Raji (cell line): ENCODE results near the gene PITPNM1.

Source experiments
- POLR2A ChIP-seq: IDR thresholded peaks from 2 replicates; pipeline ENCODE4 v1.6.1; 2011; ENCODE audit warnings: low read depth, low read length, control low read depth; ENCODE audit not compliant: insufficient read depth

PITPNM1 gene

DNA sequence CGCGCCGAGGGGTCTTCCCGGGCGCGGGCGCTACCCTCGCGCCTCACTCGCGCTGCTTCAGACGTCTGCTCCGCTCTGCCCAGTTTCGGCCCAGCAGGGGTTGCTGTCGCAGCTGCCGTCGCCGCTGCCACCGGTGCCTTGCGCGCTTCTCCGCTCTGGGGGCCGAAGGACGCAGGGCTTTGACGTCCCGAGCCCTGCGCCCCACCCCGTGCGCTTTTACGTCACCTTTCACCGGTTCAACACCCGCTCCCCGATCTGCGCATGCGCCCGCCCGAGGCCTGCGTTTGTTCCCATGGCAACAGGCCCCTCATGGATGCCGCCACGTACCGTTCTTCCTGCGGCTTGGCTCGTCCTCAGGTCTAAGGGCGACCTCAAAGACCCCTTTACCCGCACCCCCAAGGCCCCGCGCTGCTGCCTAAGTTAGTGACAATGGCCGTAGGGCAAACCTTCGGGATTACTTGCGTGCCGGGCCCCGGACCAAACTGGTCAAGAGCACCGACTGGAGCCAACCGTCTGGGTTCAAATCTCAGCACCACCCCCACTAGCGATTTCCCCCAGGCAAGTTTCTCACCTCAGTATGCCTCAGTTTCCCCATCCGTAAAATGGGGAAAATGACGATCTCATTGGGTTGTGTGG is 3.4 kb upstream of the PITPNM1 start:
- peak; percentile 38; the same call in 1 of the 2 replicates for TF ChIP-seq POLR2A

- peak; percentile 81 for TF ChIP-seq POLR2A
Measured at GRCh38 chr11:67507864-67508485, 2.8 kb upstream of the PITPNM1 start, which contains the start of gene CDK2AP2. Gene CDK2AP2, minus strand, starts transcription at chr11:67508162. Its CDS starts 80 bp downstream, at chr11:67508082.

DNA sequence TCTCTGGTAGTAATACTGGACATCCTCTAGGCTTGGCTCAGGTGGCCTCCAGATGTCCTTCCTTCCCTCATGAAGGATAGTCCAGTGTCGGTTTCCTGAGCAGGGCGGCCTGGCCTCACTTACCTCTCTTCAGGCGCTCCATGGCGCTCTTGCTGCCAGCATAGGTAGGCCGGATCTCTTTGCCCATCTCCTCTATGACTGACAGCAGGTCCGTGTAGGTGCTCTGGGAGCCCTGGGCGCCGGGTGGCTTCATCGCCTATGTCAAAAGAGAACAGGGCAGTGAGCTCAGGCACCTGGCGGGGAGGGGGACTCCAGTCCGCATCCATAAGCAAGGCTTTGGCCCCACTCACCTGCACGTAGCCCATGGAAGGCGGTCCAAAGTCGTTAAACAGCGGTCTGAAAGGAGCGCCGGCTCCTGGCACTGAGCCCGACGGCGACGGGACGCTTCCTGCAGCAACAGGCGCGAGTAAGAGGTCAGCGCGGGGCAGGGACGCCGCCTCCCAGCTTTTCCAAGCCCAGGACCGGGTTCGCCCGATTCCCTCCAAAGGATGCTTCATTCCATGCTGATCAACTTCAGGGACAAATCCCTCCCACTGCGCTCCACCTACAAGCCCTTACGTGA is 2.2 kb upstream of the PITPNM1 start:
- no peak for TF ChIP-seq POLR2A

DNA sequence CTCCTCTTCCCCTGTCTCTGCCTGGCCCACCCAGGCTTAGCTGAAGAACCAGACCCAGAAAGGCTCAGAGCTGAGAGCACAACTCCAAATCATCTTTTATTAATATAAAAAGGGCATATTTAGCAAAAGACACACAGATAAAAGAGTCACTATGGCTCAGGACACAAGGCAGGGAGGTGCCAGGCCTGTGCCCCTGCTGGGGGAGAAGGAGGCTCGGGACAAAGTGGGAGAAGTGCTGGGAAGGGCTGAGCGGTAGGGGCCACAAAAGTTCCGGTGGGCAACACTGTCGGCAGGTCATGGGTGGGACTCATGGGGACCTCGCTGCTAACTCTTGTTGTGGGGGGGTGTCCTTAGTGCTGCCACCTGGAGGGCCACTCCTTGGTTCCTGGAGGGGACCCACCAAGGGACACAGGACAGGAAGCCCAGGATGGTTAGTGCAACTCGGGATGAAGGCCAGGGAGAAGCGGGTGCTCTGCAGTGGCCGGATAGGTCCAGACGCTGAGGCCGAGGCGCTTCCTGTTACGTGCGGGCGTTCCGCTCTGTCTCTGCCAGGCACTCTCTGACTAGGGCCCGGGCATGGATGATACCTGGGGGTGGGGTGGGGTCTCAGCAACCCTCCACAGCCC is 1.4 kb upstream of the PITPNM1 start:
- TF ChIP-seq POLR2A, result no peak

DNA sequence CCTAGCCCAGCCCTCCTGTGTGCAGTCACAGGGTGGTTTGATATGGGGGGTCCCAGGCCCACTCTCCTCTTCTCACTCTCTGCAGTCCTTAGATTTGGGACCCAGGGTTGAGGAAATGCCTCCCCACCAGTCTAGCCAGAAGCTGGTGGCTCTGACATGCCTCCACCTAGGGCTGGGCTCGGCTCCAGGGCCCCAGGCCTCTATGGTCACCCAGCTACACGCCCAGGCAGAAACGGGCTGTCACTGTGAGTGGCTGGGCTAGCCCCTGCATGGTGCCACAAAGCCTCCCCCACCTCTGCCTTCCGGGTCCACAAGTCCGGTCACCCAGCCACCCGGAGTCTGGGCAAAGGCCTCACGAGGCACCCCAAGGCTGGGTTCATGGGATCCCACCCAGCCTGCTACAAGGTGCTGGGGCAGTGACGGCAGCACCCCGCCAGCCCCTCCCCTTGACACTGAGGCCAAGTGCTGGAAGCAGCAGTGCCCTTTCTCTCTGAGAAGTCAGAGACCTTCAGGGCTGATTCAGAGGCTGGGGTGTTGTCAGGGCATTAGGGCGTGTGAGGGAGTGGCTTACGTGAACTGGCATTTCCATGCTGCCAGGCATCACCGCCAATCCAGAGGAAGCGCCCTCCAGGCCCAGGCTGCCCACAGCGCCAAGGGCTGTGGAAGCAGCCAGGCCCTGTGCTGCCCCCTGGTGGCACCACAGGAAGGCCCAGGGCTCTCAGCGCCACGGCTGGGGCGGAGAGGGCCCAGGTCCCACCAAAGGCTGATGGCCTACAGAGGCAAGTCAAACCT is 638 bp upstream of the PITPNM1 start:
- peak; percentile 53; the same call in 1 of the 2 replicates for TF ChIP-seq POLR2A

- no peak for TF ChIP-seq POLR2A
Measured at GRCh38 chr11:67504005-67504949, 886 bp downstream of the PITPNM1 start.

DNA sequence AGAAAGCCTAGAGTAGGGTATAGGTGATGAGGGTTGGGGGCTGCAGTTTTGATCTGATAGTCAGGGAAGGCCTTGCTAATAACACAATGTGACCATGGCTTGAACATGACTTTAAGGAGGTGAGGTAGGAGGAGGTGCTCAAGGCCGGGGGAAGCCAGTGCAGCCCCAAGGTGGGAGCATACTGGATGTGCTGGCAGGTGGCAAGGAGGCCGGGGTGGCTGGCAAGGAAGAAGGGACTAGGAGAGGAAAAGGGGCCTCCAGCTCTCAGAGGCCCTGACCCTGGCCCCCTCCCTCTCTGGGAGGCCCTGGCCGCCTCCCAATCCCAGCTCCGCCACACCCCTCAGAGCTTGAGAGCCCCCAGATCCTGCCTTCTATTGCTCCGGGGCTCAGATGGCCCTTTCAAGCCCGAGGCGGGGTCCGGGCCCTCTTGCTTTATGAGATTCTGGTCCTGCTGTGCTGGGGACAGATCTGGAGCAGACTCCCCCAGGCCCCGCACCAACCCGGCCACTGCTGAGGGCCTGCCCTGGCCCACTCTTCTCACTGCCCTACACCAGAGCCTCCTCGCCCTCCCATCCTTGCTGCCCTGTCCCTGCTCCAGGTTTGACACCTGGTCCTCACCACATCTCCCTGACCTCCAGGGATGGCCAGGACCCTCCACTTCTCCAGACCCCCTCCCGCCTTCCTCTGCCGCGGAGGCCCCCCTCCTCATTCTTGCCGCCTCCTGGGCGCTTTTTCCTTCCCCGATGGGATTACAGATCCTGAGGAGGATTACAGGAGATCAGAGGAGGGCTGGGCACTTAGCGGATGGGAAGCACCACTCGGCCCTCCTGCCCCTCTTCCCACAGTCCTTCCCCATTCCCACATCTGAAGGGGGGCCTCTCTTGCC is 1.8 kb downstream of the PITPNM1 start:
- no peak for TF ChIP-seq POLR2A

DNA sequence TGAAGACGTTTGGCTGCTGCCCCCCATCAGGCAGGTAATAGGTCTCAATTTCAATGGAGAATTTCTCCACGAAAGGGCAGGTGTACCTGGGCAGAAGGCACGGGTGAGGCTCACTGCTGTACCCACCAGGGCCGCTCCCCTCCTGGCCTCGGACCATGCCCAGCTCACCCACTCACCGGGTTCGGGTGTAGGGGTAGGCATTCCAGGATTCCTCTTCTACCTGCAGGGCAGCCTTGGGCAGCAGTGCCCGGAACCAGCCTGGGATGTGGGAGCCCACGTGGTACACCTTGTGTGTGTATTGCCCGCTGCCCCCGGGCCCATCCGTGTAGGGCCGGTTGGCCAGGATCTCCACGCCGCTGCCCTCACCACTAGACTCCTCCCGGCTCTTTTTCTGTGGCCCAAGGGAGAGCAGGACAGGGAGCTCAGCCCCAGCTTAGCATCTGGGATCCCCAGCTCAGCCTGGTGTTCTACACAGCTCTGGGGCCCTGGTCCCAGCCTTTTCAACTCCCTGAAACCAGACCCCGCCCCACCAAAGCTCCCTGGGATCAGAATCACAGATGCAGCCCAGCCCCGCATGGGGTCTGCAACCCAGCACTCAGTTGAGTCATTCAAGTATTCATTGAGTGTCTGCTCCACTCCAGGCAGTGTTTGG is 2.7 kb downstream of the PITPNM1 start:
- no peak for TF ChIP-seq POLR2A

- TF ChIP-seq POLR2A, result no peak
Measured at GRCh38 chr11:67501854-67502253, 3.3 kb downstream of the PITPNM1 start.

DNA sequence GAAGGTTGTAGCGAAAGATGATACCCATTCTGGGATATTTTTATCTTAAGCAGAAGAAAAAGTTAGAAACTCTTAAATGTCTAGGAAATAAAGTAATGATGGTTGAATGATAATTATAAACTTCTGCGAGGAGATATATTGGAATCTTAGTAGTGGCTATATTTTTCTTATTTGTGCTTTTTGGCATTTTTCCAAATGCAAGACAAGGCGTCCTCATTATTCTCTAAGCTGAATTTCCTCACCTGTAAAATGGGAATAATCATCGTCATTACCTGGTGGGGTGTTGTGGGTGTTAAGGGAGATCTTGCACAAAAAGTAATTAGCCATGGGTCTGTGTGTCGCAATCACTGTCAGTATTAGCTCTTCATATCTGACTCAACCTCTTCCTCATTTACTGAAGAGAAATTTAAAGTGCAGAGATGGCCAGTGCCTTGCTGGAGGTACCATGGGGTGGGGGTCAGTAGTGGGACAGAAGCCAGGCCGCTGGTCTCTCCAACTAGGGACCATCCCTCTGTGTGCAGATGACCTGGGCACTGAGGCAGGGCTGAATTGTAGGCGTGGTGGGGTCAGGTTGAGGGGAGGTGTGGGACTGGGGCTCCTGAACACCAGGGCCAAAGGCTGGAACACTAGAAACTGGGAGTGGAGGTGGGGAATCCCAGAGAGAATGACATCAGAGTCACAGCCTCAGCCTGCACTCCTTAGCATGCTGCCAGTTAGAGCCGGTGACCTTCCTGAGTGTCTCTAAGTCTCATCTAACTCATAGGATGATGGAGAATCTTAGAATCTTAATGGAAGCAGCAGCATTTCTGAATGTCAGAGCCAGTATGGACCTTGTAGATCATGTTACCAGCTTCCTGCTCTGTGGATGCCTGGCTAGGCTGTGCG is 4.1 kb downstream of the PITPNM1 start:
- TF ChIP-seq POLR2A, result no peak

- no peak for TF ChIP-seq POLR2A
Measured at GRCh38 chr11:67500484-67500821, 4.7 kb downstream of the PITPNM1 start.
